Skeletal muscle satellite cell (primary cell): ENCODE data around the gene RGMB.

Experiments
- H3K27me3 ChIP-seq: 2 replicates; pipeline ENCODE4 v1.7.0; 2013; ENCODE audit warnings: low read length; ENCODE audit not compliant: control insufficient read depth, insufficient read depth
- H3K36me3 ChIP-seq: 2 replicates; pipeline ENCODE4 v1.7.0; 2013; ENCODE audit warnings: mild to moderate bottlenecking, control low read depth, low read length; ENCODE audit not compliant: insufficient read depth
- H3K4me1 ChIP-seq: 2 replicates; pipeline ENCODE4 v1.7.0; 2013; ENCODE audit warnings: low read length; ENCODE audit not compliant: control insufficient read depth, insufficient read depth
- H3K4me2 ChIP-seq: 2 replicates; pipeline ENCODE4 v1.7.0; 2013; ENCODE audit warnings: mild to moderate bottlenecking, low read length
- H3K4me3 ChIP-seq: 2 replicates; pipeline ENCODE4 v1.7.0; 2013; ENCODE audit warnings: low read length
- H3K9ac ChIP-seq: 2 replicates; pipeline ENCODE4 v1.7.0; 2013; ENCODE audit warnings: mild to moderate bottlenecking, low read depth, low read length, moderate library complexity
- H3K9me3 ChIP-seq: replicated peaks from 2 replicates; pipeline ENCODE4 v1.7.0; 2013; ENCODE audit warnings: mild to moderate bottlenecking, control low read depth, low read length

Gene RGMB

DNA sequence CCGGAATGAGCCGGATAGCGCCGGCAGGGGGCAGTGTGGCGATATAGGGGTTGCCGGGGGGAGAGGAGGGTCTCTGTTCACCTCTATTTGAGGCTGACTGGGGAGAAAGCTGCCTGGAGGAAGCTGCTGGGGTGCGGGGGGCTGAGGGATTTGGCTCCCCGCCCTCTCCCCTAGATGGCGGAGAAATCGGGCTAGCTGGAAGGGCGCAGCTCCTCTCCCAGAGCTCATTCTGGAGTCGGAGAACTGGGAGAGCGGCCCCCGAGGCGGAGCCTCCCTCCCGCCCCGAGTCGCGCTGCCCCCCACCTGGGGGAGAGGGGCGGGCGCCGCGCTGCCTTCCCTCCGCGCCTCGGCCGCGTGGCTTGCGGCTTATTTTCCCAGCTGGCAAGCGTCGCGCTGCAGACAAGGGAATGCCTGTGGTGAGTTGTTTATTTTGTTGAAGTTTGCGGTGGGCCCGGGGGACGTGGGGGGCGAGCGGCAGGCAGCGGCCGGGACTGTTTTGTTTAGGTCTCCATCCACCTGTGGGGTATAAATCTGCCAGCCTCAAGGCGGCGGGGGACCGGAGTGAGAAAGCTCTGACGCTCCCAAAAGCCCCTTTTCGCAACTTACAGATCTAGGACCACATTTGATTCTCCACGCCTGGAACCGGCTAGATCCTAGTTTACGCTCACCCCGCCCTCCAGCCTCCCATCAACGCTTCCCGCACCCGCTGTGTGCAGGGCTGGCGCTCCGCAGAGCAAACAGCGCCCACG is 4.1 kb upstream of the RGMB start:
- Histone ChIP-seq H3K9ac (peak overlapping the region; percentile 99), H3K4me3 (peak overlapping the region; percentile 91), H3K27me3 (no peaks in the 10 kb centered on the region), H3K4me2 (peak overlapping the region; percentile 88), H3K4me1 (peaks cover 18% of the 10 kb centered on the region), H3K36me3 (peaks cover 18% of the 10 kb centered on the region), H3K9me3 (no peaks in the 10 kb centered on the region)

DNA sequence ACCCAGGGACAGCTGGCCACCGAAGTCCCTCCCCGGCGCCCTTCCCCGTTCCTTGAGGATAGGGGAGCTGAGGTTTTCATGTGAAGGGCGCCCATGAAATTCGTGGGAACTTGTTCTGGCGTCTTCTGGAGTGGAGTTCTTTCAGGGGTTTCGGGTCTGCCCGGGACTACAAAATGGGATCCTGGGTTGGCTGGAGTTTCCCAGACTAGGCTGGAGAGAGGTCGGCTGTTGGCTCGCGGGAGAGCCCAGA is 3.6 kb upstream of the RGMB start:
- peak overlapping the region; percentile 99 for H3K9ac ChIP-seq
- peaks cover 15% of the 10 kb centered on the region for H3K4me1 ChIP-seq
- peak overlapping the region; percentile 91 for H3K4me3 ChIP-seq
- peak overlapping the region; percentile 88 for H3K4me2 ChIP-seq
- peaks cover 23% of the 10 kb centered on the region for H3K36me3 ChIP-seq
- no peaks in the 10 kb centered on the region for H3K27me3 ChIP-seq
- no peaks in the 10 kb centered on the region for H3K9me3 ChIP-seq

DNA sequence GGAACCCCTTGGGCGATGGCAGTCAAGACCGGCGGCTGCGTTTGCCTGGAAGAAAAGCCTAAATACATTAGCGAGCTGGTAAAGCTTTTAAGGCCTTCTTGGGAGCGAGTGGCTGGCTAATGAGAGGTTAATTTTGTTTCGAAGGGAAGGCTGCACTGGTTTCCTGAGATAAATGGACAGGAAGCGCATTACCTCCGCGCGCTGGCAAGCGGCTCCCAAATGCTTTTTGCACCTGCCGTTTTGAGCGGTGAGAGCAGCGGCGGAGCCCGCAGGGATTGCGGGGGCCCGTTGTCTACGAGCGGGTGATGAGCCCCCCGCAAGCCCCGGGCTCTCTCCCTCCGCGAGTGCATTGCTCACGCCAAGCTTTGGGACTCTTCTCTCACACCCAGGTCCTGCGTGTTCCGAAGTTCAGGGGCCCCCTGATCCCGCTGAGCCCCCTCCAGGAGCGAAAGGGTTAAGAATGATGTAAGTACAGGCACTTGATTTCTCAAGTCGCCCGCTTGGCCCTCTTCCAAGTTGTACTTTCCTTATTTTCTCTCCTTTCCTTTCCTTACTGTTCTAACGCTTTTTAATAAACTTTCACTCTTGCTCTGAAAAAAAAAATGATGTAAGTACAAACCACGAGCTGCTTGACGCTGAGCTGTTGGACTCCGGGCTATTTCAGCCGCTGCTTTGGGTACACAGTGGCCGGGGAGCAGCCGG is 3.1 kb upstream of the RGMB start:
- peaks cover 28% of the 10 kb centered on the region for H3K36me3 ChIP-seq
- peak overlapping the region; percentile 91 for H3K4me3 ChIP-seq
- no peaks in the 10 kb centered on the region for H3K27me3 ChIP-seq
- H3K4me1 ChIP-seq, result peaks cover 15% of the 10 kb centered on the region
- no peaks in the 10 kb centered on the region for H3K9me3 ChIP-seq
- H3K4me2 ChIP-seq, result peak overlapping the region; percentile 88
- peak overlapping the region; percentile 99 for H3K9ac ChIP-seq

DNA sequence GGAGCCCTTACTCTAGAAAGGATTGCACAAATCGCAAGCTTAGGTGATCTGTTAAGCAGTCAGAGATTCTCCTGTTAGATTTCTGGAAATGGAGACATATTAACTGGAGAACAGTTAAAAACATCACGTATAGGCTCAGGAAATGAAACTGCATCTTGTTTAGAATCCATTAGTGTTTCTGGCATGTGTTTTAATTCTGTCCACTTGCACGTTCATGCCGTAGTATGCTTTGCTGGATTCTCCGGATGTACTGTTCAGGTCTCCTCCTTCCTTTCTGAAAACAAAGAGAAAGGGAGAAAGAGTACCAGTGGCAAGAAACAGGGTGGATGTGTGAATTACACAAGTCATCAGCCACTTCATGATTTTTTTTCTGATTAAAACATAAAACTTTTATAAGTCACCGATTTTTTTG is 2.5 kb upstream of the RGMB start:
- H3K4me2 ChIP-seq, result peak overlapping the region; percentile 88
- H3K4me3 ChIP-seq, result peak overlapping the region; percentile 91
- peaks cover 33% of the 10 kb centered on the region for H3K36me3 ChIP-seq
- no peaks in the 10 kb centered on the region for H3K9me3 ChIP-seq
- H3K4me1 ChIP-seq, result peaks cover 15% of the 10 kb centered on the region
- H3K9ac ChIP-seq, result peak overlapping the region; percentile 99
- H3K27me3 ChIP-seq, result no peaks in the 10 kb centered on the region

DNA sequence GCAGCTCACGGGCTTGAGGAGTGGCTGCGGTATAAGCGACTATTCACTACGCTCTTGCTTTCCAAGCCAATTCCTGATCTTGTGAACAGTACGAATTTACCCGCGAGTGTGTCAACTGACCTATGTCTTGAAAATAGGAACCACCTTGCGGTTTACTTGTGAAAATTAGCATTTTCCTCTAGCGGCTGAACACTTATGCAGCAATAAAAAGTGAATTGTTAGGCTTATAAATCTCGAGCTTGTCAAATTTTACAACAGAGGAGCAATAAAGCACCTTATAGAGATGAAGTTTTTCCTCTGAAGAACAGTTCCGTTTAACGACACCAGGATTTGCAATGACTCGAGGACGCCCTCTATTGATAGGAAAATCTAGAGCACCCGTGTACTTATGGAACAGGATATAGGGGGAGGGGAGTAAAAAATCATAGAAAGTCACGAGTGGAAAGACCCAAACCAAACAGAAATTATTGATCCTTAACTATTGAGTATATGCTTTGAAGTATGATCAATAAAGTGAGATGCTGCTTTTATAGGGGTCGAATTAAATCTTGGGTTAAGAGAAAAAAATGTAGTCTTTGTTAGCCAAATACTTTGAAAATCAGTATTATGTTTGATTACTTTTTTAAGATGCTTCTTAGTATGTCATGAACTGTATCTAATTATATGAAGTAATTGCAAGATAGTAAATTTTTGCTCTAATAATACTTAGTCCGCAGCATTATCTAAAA is 1.9 kb upstream of the RGMB start:
- peak overlapping the region; percentile 88 for H3K4me2 ChIP-seq
- H3K4me3 ChIP-seq, result peak overlapping the region; percentile 91
- H3K27me3 ChIP-seq, result no peaks in the 10 kb centered on the region
- H3K9me3 ChIP-seq, result no peaks in the 10 kb centered on the region
- peak overlapping the region; percentile 99 for H3K9ac ChIP-seq
- H3K4me1 ChIP-seq, result peaks cover 15% of the 10 kb centered on the region
- peaks cover 39% of the 10 kb centered on the region for H3K36me3 ChIP-seq

DNA sequence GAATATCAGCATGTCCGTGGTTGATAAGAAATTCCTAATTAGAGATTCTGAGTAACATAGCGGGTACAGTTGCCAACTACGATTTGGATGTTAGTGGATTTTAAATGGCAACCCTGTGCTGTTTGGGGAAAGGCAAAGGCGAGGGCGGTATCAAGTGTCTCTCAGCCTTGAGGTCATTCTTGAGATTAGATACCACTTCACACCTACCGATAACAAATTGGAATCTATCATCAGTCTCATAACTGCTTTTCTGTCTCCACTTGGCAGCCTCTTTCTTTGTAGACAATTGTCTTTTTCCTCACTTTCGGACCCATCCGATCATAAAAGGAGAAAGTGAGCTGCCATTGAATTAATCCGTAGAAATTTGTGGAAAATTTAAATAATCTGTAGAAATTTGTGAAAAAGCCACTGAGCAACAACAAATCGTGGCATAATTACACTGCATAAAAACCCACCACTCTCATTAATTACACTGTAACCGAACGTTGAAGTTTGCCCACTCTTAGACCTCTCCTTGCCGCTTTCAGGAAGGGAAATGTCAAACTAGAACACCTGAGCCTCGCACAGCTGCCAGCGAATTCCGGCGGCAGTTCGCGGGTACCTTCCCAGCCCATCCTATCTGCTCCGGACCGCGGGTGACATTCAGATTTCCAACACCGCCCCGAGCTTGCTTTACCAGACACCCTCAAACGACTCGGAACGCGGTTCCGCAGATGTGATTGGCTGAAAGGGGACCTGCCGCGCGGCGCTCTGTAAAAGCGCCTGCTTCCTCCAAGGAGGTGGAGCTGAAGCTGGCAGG is 849 bp upstream of the RGMB start:
- Histone ChIP-seq H3K36me3 (peaks cover 46% of the 10 kb centered on the region), H3K9me3 (no peaks in the 10 kb centered on the region), H3K4me1 (peaks cover 17% of the 10 kb centered on the region), H3K4me2 (peak overlapping the region; percentile 88), H3K9ac (peak overlapping the region; percentile 99), H3K4me3 (peak overlapping the region; percentile 91), H3K27me3 (no peaks in the 10 kb centered on the region)

DNA sequence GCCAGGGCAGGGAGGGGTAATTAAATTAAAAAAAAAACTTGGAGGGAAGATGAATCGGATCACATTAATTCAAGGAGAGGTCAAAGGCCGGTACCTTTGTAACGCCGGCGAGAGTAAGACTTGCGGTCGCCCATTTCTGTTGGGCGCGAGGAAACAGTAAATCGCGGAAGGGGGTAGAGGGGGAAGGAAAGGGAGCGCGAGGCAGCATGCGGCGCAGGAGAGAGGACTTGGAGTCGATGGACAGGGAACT is 324 bp upstream of the RGMB start:
- peaks cover 18% of the 10 kb centered on the region for H3K4me1 ChIP-seq
- no peaks in the 10 kb centered on the region for H3K27me3 ChIP-seq
- peak overlapping the region; percentile 91 for H3K4me3 ChIP-seq
- H3K9me3 ChIP-seq, result no peaks in the 10 kb centered on the region
- H3K36me3 ChIP-seq, result peaks cover 47% of the 10 kb centered on the region
- H3K9ac ChIP-seq, result peak overlapping the region; percentile 99
- peak overlapping the region; percentile 88 for H3K4me2 ChIP-seq

DNA sequence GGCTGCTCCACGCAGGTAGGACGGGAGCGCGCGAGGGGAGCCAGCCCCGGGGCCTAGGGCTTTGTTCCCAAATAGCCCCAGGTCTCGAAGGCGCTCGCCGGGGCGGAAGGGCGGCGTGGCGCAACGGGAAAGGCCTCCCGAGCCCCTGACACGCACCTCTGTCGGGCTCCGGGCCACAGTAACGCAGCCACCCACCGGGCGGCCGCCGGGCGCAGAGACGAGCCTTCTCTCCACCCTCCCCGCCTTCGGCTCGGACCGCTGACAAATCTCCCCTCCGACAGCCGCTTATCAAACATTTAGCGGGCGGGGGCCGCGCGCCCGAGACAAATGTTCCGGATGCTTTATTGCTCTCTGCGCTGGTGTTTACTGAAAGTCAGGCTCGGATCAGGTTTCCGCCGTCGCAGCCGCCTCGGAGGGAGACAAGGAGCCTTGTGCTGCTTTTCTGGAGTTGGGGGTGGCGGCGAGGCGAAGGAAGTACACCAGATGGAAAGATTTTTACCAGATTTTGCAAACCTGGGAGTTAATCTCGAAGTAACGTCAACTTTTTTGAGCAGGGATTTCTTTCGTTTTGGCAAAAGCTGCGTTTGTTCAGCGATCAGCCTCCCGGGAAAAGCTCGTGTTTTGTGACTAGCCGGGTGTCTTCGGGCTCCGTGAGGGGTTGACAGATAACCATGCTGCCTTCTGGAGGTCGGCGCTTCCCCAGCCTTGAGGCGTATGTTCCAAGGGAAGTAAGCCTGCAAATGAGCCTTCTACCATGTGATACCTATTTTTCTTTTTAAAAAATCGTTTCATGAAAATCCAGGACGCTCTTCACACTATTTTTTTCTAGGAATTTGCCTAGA is 950 bp downstream of the RGMB start:
- peak overlapping the region; percentile 99 for H3K9ac ChIP-seq
- peak overlapping the region; percentile 75 for H3K4me2 ChIP-seq
- H3K27me3 ChIP-seq, result no peaks in the 10 kb centered on the region
- peaks cover 26% of the 10 kb centered on the region for H3K4me1 ChIP-seq
- H3K9me3 ChIP-seq, result no peaks in the 10 kb centered on the region
- peaks cover 58% of the 10 kb centered on the region for H3K36me3 ChIP-seq
- H3K4me3 ChIP-seq, result peak overlapping the region; percentile 91

DNA sequence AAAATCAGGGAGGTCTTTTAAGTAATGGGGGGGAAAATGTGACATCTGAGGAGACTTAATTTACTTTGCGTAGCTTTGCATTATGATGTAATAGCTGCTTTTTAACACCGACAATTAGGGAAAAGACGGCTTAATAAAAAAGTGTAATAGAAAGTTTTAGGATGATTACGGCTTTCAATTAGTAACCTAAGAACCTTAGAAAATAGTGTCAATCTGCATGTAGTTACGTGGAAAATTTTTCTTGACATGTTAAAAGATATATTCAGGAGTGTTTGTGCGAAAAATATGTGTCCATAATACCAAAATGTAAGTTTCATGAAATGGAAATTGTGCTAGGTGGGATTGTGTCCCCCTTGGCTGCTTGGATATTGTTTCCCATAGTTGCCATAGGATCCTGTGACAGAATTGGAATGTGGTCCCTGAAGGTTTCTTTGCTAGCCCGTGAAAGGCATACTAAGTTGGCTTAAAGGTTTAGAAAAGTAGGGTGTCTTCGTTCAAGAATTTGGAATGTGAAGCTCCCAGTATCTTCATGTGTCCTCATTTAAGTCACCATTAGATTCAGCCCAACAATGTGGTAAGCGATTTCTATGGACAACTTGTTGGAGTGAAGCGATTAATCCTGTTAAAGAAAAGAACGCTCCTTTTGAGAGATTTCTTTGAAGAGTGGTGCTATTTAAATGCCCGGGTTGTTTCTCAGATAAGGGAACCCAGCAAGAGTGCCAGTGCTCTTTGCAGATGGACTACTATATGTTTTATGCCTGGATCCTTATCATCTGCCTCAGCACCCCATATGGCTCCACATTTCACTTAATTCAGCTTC is 2.0 kb downstream of the RGMB start:
- peak overlapping the region; percentile 91 for H3K4me3 ChIP-seq
- no peaks in the 10 kb centered on the region for H3K9me3 ChIP-seq
- H3K27me3 ChIP-seq, result no peaks in the 10 kb centered on the region
- peak overlapping the region; percentile 99 for H3K9ac ChIP-seq
- H3K4me1 ChIP-seq, result peaks cover 32% of the 10 kb centered on the region
- peak overlapping the region; percentile 75 for H3K4me2 ChIP-seq
- H3K36me3 ChIP-seq, result peaks cover 67% of the 10 kb centered on the region

DNA sequence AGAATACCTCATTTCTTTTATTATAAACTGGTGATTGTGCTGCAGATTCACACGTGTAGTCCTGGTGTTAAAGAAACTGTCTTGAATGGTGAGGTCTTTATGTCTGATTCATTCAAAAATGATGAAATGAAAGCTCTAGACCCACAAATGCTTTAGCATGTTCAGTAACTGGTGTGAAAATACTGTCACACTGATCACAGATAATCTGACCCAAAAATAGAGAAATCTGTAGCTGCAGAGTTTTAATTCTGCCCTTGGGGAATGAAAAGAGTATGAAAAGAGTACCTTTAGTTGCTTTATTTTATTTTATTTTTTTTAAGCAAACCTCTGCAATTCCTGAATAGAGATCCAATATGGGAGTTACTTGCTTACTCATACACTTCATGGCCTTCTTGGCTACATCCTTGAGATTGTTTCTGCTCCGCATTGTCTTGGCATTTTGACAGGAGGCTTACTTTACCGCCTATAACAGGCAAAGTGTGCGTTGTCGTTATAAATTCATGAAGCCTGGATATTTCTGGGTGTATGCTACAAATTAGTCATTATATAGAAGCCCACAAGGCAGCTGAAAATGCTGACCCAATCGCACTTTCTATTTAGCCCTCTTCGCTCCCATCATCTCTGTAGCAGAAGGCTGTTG is 2.7 kb downstream of the RGMB start:
- peak overlapping the region; percentile 75 for H3K4me2 ChIP-seq
- H3K27me3 ChIP-seq, result no peaks in the 10 kb centered on the region
- peaks cover 38% of the 10 kb centered on the region for H3K4me1 ChIP-seq
- H3K36me3 ChIP-seq, result peaks cover 68% of the 10 kb centered on the region
- H3K9ac ChIP-seq, result peak overlapping the region; percentile 99
- H3K4me3 ChIP-seq, result peak overlapping the region; percentile 91
- no peaks in the 10 kb centered on the region for H3K9me3 ChIP-seq
